ENCODE results near the gene SUPT7L.

DNA sequence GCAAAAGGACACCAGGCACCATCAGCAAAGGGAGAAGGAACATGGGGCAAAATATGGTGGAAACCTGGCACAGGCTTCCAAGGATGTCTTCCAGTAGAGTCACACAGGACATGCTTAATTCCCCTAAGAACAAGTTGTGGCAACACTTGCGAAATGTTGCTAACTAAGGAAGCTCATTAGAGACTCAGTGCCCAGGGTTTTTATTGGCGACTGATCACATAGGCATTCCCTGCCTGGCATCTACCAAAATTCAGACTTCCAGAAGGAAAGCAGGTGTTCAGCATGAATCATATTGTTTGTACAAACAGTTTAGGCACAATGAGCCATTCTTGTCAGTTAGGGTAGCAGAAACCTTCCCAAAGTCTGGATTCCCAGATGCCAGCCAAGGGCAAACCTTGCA, 26.0 kb upstream of the SUPT7L start:
- TF ChIP-seq, protein P1, sequence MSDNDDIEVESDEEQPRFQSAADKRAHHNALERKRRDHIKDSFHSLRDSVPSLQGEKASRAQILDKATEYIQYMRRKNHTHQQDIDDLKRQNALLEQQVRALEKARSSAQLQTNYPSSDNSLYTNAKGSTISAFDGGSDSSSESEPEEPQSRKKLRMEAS (IDR thresholded peaks at IDR 0.05), result no peak
- no peak for TF ChIP-seq POLR2AphosphoS5 (IDR thresholded peaks at IDR 0.05; ENCODE audit: low read depth, low read length)
- no peak for TF ChIP-seq JUND (IDR thresholded peaks at IDR 0.05)
- no peak for TF ChIP-seq RAD21 (IDR thresholded peaks at IDR 0.05; ENCODE audit: low read depth)
- no peak for TF ChIP-seq EZH2 (IDR thresholded peaks at IDR 0.05)

Measured in HCT116 (cell line).